Measurements from ENCODE around the gene NRL.

Gene NRL

GRCh38 chr14:24071836-24072430 lies 42.8 kb downstream of the NRL start:
- no peak for TF ChIP-seq CTCF (IDR thresholded peaks at IDR 0.05; ENCODE audit: low read depth, low read length, missing control alignments)
- DNase-seq (ENCODE audit: extremely low read depth, low read depth), result no peak
- no peak overlapping the region for H3K4me3 ChIP-seq (replicated peaks; ENCODE audit: low read depth, low read length)

GRCh38 chr14:24071144-24071697 lies 43.5 kb downstream of the NRL start, which contains the start of gene CPNE6:
Gene CPNE6, plus strand, starts transcription at chr14:24071562. Its CDS starts 1,375 bp downstream, at chr14:24072937.
- DNase-seq (ENCODE audit: extremely low read depth, low read depth), result no peak
- no peak within 1 kb of the TSS for H3K4me3 ChIP-seq (replicated peaks; ENCODE audit: low read depth, low read length)
- no peak for TF ChIP-seq CTCF (IDR thresholded peaks at IDR 0.05; ENCODE audit: low read depth, low read length, missing control alignments)

- no peak for DNase-seq (ENCODE audit: extremely low read depth, low read depth)
- no peak overlapping the region for H3K4me3 ChIP-seq (replicated peaks; ENCODE audit: low read depth, low read length)
- TF ChIP-seq CTCF (IDR thresholded peaks at IDR 0.05; ENCODE audit: low read depth, low read length, missing control alignments), result no peak
These were observed 44.2 kb downstream of the NRL start for GRCh38 chr14:24070285-24071143.

- no peak overlapping the region for H3K4me3 ChIP-seq (replicated peaks; ENCODE audit: low read depth, low read length)
- no peak for TF ChIP-seq CTCF (IDR thresholded peaks at IDR 0.05; ENCODE audit: low read depth, low read length, missing control alignments)
- no peak for DNase-seq (ENCODE audit: extremely low read depth, low read depth)
These were observed 45.4 kb downstream of the NRL start for GRCh38 chr14:24069411-24069735.

- TF ChIP-seq CTCF (IDR thresholded peaks at IDR 0.05; ENCODE audit: low read depth, low read length, missing control alignments), result no peak
- no peak for DNase-seq (ENCODE audit: extremely low read depth, low read depth)
- no peak overlapping the region for H3K4me3 ChIP-seq (replicated peaks; ENCODE audit: low read depth, low read length)
These were observed 45.9 kb downstream of the NRL start for GRCh38 chr14:24068711-24069410.

GRCh38 chr14:24067133-24068082 lies 47.3 kb downstream of the NRL start:
- TF ChIP-seq CTCF (IDR thresholded peaks at IDR 0.05; ENCODE audit: low read depth, low read length, missing control alignments), result no peak
- DNase-seq (ENCODE audit: extremely low read depth, low read depth), result no peak
- no peak overlapping the region for H3K4me3 ChIP-seq (replicated peaks; ENCODE audit: low read depth, low read length)

Measured in HFF-Myc (cell line).